Measurements from ENCODE around the gene ESR1.
"Not testable (repeated sequence)": the region's sequence is repeated elsewhere in the genome, so short reads cannot be mapped to it uniquely, and the experiment has no call there.

DNA sequence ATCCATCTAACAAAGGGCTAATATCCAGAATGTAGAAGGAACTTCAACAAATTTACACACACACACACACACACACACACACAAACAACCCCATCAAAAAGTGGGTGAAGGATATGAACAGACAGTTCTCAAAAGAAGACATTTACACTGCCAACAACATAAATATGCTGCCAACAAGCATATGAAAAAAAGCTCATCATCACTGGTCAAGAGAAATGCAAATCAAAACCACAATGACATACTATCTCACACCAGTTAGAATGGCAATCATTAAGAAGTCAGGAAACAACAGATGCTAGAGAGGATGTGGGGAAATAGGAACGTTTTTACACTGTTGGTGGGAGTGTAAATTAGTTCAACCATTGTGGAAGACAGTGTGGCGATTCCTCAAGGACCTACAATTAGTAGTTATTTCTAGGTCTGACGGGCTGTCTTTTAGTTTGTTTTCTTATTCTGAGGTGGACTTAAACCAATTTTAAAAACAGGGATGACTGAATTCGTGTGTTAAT, 59.9 kb downstream of the ESR1 start:
- TF ChIP-seq CTCF, POLR2A (IDR thresholded peaks at IDR 0.05): not testable (repeated sequence)
